HG03108 (cell line): ENCODE measurements around the gene TBCD.
A peak's percentile ranks its signal among the peaks of the same experiment; 100 is the strongest.

Source experiments
- ATAC-seq: cut with Tn5 transposase; IDR thresholded peaks from one replicate; pipeline ENCODE4 v1.9.1; 2021; ENCODE audit warnings: moderate library complexity; ENCODE audit not compliant: unreplicated experiment

TBCD gene

GRCh38 chr17:82751571-82752370 is at the start of gene TBCD:
TBCD (plus strand) TSS chr17:82752065; CDS start chr17:82752194, 129 bp downstream.
- ATAC-seq, result peak; percentile 68

DNA sequence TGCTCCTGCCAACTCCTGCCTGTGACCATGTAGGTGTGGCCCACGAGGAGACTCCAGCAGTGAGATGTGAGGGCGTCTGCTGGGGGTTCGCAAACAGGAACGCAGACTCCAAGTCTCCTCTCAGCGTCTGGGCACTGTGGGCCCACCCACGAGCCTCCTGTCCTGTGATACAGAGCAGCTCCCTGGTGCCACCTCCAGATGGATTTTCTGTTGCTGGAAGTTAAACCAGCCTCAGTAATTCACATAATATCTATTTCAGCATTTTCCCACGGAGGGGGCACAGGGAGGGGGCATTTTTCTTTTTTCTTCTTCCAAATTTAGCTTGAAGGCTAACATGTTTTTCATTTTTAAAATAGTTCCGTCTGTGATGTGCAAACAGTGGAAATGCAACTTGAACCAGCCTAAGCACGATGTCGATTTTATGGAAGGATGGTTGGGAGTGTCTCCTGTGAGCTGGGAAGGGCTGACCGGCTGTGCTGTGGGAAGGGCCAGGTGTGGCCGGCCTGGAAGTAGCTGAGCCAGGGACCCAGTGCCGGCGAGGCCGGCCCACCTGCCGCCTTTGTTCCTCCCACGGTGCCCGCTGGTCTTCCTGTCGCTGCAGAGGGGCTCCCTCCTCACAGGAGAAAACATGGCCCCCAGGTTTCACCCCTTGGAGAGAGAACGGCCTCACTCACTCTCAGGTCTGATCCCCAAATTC is 49.5 kb upstream of the TBCD start:
- ATAC-seq, result no peak

DNA sequence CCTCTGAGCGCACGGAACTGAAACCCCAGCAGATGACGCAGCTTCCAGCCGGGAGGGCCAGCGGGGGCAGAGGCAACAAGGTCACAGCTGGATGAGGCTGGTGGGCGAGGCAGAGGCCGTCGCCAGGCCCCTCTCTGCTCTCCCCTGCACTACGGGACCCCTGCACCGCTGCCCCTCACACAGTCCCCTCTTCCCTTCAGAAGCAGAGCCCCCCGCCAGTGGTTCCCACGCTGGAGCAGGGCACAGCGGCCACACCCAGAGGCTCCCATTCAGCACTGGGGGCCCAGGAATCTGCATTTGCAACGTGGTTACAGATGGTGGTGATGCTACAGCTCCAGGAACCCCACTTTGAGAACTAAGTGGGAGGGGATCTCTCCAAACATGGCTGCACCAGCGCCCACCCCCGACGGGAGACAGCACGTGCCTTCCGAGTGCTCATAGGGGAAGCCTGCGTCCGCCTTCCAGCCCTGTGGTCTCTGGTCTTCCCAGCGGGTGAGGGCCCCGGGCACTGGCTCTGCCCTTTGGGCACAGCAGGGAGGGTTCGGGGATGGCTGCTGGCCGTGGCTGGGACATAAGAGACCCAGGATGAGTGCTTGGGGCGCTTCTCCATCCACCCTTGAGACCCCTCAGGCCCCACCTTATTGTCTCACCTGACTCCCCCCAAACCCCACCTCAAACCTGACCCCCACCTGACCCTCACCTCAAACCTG is 48.7 kb upstream of the TBCD start:
- no peak for ATAC-seq

GRCh38 chr17:82703935-82704865 is 47.7 kb upstream of the TBCD start:
- no peak for ATAC-seq

DNA sequence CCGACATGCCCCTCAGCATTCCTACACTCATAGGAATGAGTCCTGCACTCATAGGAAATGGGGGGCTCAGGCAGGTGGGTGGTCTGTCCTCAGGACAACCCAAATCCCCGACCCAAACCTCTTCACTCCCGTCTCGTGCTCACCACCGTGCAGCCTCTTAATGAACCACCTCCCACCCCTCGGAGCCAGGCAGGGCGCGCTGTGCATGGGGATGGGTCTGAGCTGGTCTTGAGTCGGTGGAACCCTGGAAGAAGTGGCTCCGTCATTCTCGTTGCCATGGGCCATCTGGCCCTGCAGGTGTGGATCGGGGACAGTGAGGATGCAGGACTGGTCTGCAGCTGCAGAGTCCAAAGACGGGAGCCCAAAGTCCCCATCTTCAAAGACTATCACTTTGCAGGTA is 47.0 kb upstream of the TBCD start:
- no peak for ATAC-seq

- no peak for ATAC-seq
Observed at GRCh38 chr17:82705756-82706155, 46.1 kb upstream of the TBCD start.

- no peak for ATAC-seq
Observed at GRCh38 chr17:82709024-82709675, 42.7 kb upstream of the TBCD start.

GRCh38 chr17:82709676-82710498 is 42.0 kb upstream of the TBCD start:
- ATAC-seq, result no peak

DNA sequence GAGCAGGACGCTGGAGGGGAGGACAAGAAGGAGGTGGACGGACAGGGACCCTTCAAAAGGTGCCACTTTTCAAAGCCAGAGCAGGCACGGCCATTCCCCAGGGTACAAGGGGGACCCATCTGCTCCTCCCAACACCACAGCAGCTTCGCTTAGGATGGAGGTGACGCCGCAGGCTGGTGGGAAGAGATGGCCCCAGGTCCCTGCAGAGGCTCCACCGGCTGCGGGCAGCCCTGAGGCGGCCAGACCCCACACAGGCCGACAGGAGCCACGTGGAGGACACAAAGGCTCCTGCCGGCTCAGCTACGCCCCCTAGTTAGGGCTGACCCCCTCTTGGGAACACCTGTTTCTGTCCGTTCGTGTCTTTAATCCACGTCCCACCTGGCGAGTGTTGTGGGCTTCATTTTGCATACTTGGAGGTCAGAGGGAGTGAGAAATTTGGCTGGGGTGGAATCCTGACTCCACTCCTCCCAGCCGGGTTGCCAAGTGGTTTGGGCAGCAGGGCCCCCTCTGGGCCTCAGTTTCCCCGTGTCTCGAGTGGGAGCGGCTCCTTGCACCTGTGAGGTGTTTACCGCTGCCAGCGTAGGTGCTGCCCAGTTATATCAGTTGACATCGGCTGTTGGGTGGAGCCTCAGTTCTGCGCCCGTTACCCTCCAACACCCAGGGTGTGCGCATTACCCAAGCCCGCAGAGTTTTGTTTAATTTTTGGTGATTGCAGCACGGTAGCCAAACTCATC is 41.2 kb upstream of the TBCD start:
- no peak for ATAC-seq

GRCh38 chr17:82713071-82713723 is 38.7 kb upstream of the TBCD start:
- ATAC-seq, result no peak

GRCh38 chr17:82716203-82717010 is 35.5 kb upstream of the TBCD start, which contains the start of gene FN3KRP:
FN3KRP (plus strand) TSS chr17:82716706; CDS start chr17:82716756, 50 bp downstream.
- ATAC-seq, result peak; percentile 66

- no peak for ATAC-seq
Observed at GRCh38 chr17:82718986-82719685, 32.7 kb upstream of the TBCD start.

- ATAC-seq, result no peak
Observed at GRCh38 chr17:82720204-82720603, 31.7 kb upstream of the TBCD start.

GRCh38 chr17:82722341-82723013 is 29.4 kb upstream of the TBCD start:
- no peak for ATAC-seq

DNA sequence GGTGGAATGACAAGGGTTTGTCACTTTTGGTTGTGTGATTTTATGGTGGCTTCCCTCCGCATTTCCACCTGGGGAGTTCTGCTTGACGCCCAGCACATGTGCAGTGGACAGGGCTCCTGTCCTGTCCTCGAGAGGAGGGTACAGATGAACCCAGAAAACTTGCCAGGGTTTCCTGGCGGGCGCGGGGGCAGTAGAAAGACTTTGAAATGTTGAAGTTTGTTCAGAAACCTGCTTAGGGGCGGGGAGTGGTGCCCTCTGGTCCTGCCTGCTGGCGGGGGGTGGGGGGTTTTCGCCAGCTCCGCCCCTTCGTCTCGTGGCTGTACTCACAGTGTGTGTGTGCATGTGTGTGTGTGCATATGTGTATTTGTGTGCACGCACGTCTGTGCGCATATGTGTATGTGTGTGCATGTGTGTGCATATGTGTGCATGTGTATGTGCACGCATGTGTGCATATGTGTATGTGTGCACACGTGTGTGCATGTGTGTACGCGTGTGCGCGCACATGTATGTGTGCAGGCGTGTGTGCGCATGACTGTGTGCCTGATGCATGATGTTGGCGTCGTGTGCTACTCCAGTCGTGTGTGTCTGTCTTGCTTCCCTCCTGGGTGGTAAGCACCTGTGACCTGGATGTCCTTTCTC is 28.6 kb upstream of the TBCD start:
- ATAC-seq, result no peak
